Heart left ventricle (tissue), 13 donors: ENCODE measurements around the gene SLC40A1.

Experiments
- CTCF ChIP-seq, 12 donors: fragments of 200-600 bp; sonication (generic) in 4 of 12; IDR thresholded peaks; one replicate each; pipeline versions ENCODE4 v1.5.0 to v1.8.0; 2018 to 2022; ENCODE audit warnings: antibody characterized with exemption in 12 of 12, mild to moderate bottlenecking in 5 of 12
- POLR2A ChIP-seq, 2 donors: fragments of 450-650 bp; IDR thresholded peaks; one replicate each; pipeline ENCODE4 v1.6.1; 2017; ENCODE audit warnings: antibody characterized with exemption in 2 of 2, mild to moderate bottlenecking in 2 of 2, moderate library complexity in 2 of 2
- donor health status: ischemic (EF 13 %, LVEDD 7.1; RV severe dilation, severe dysfunction).
- donor health status: DM: no; HTN: yes; CAD: no.
- donor health status: DM: no; HTN: no; CAD: no.
- donor health status: ischemic (EF 25% LVEDD 6.9; RV normal size, moderate dysfunction).
- donor health status: ischemic (EF 25% LVEDD 5.7; RV mildly dilated, moderate dysfunction).
- donor health status: ischemic (EF 35%, LVEDD 5.7; RV mildly dilated, moderate dysfunction).
- donor health status: nonischemic (EF 11% LVEDD 7.7; RV severe dilation, severe dysfunction).
- donor health status: DM: yes; HTN: yes; CAD: no.
- donor health status: PGD.
- donor health status: ischemic (EF 29% LVEDD 5.4; RV normal size, mild dysfunction).
- donor health status: nonischemic (EF 23%, LVEDD 6.1; RV moderate dilation, normal function).

DNA sequence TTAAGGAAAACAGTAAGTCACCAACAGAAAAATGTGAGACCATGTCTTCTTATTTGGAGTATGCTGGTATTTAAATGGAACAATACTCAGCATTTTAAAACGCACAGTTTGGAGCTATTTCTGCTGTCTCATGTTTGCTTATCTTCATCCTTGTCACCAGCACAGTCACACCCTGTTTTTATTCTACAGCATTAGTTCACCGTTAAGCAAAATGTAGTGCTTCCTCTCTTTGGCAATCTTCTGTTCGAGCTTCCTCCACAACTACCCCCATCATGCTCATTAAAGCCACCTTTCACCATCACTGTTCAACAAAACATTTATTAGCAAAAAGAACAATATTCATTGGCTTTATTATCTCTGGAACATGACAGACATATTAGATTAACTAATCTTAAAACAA, 64.0 kb downstream of the SLC40A1 start:
- no peak for TF ChIP-seq CTCF (IDR thresholded peaks at IDR 0.05)
- no peak for TF ChIP-seq POLR2A (IDR thresholded peaks at IDR 0.05)
